Stimulated activated CD4-positive, alpha-beta T cell treated with anti-CD3 and anti-CD28 coated beads, TNF-alpha, amount 100 ng/mL, for 1 hour (primary cell): ENCODE measurements around the gene BRD3OS.
A peak's percentile ranks its signal among the peaks of the same experiment; 100 is the strongest.

Source experiments
- DNase-seq, 3 donors: peaks; one replicate each; pipeline ENCODE4 v3.0.0-alpha.2; 2020; ENCODE audit warnings: low read depth in 3 of 3, low spot score in 1 of 3

Gene BRD3OS

DNA sequence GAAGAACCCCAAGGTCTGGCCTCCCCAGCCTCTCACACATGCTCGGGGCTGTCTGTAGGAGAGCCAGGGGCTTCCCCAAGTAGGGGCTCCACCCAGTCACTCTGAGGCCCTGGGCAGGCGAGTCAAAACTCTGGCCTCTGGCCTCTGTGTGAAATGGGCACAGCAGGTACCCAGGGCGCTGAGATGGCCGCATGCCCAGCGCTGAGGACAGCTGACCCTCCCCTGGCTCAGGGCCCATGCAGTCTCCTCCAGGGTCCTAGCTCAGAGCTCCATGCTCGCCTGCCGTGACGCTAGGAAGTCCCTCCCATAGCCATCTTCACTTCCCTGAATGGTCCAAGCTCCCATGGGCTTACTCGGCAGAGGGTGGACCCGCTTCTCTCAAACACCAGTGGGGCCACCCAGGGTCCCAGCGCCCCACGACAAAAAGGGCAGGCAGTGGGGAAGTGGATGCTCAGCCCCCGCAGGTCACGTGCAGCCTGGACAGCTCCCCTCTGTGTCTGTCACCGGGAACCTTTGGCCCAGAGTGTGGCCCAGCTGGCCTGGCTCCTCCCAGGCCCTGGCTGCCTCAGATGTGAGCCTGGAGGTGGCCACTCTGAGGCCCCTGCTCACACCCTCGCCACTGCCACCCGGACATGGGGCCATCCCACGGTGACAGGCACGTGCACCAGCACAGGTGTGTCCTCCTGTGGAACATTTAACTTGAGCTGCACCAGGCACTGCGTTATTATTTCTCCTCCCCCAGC is 21.0 kb upstream of the BRD3OS start:
- DNase-seq: no peak

DNA sequence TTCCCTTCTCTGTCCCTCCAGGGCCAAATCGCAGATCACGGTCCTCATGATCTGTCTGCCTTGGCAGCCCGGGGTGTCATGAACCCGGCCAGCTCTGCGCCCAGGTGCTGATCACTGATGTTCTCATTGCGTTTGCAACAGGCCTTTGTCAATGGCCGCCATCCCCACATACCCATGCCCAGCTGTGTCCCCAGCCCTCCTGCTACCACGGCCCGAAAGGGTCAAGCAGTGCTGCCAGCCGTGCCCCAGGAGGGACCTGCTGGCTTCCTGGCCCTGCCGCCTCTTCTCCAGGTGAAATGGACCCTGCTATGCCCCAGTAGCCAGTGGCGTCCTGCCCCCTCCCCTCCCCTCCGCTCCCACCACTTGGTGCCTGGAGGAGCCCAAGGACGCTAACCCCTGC is 20.4 kb upstream of the BRD3OS start:
- no peak for DNase-seq

- no peak for DNase-seq
Observed at GRCh38 chr9:134005381-134005780, 19.9 kb upstream of the BRD3OS start.

GRCh38 chr9:134007150-134007549 is 18.1 kb upstream of the BRD3OS start:
- DNase-seq: no peak

GRCh38 chr9:134007571-134007970 is 17.7 kb upstream of the BRD3OS start:
- DNase-seq: no peak

DNA sequence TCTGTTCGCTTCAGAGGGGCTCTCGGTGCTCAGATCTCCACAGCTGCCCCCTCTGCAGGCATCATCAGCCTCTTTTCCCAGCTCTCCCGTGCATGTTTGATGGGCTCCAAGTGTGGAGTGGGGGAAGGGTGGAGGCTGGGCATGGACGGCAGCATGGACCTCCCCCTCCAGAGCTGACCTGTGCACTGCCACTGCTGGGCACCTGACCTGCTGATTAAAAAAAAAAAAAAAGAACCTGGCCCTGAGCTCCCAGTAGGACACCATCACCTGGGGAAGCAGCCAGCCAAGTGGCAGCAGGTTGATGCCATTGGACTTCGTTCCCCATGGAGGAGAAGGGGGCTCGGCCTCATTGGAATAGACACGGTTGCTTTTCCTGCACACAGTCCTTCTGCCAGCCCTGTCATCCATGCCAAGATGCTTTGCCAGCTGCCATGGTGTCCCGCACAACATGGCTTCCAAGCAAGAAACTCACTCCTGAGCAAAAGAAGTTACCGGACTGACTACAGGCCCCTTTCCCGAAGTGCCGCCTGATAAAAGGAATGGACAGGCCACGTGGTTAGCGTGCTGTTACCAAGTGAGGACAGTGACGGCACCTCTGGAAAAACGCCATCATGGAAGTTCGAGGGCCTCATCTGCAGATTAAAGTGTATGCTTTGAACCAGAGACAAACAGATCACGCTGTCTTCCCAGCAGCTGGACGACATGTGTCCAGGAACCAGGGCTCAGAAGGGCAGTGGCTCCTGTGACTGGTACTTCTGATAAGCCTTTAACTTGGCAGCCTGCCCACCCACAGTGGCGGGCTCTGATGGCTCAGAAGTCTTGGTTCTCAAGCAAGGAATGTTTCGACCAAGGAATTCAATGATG is 14.7 kb upstream of the BRD3OS start:
- no peak for DNase-seq

DNA sequence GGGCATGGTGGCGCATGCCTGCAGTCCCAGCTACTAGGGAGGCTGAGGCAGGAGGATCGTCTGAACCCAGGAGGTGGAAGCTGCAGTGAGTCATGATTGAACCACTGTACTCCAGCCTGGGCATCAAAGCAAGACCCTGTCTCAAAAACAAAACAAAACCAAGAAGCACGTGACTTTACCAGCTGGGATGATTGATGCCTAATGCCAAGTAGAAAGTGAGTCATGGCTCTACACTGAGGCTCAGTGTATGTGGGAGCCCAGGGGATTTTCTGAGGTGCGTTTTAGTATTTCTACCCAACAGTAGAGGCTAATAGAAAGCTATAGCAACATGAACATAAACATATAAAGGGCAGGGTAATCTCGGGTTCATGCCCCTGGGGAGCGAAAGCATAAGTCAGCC is 13.9 kb upstream of the BRD3OS start:
- DNase-seq: no peak

- no peak for DNase-seq
Observed at GRCh38 chr9:134014946-134015345, 10.3 kb upstream of the BRD3OS start.

GRCh38 chr9:134024214-134024792 is 978 bp upstream of the BRD3OS start:
- DNase-seq: no peak

DNA sequence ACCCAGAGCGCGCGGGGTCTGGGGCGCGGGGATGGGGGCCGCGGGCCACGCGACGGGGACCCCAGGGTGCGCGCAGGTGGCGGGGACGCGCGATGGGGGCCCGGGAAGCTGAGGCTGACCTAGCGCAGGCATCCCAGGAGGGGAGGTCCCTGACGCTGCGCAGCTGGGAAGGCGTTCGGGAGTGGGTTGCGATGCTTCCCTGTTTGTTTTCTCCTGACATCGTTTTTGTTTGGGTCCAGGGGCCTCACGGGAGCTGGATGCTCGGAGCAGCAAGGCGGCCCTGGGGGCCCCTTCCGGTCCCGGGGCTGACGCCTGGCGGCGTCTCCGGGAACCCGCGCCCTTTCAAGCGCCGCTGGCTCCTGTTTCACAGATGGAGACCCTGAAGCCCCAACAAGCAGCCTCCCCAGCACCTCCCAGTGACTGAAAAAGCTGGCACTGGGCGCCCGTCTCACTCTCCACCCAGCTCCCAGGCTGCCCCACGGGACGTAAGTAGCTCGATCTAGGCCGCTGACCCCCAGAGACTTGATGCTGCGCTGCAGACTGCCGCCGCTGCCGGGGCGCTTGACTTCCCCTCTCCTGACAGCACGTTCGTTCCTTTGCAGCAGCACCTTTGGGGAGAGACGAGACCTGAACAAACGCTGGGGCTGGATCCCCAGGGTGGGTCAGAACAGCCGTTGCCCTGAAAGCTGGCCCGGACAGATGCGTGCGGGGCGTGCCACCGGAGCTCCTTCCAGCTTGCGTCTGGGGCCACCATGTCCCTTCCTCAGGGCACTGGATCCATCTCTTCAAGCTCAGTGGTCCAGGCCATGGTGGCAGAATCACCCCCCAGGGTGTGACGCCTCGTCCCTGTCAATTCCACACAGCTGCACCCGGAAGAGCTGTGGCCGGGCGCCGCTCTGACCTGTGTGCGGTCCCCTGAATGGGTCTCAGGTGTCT is 593 bp downstream of the BRD3OS start:
- peak in 2 of 3 donors; percentile 12 to 28 for DNase-seq

- DNase-seq: no peak
Observed at GRCh38 chr9:134026581-134026980, 1.3 kb downstream of the BRD3OS start.

DNA sequence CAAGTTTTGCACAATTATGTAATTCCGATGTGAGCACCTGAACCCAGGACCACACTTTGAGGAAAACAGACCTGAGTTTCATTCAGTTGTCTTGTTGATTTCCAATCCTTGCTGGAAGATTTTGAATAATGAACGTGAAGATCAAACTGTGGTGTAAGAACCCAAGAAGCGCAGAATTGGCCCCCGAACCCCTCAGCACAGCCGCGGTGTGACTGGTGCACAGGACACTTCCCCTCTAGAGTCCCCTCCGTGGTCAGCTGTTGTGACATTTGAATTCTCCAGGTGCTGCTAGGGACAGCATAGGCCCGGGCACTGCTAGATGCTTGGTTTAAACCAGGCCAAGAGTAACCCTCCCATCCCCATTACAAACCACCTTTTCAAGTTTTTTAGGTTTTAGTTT is 1.7 kb downstream of the BRD3OS start:
- DNase-seq: no peak

GRCh38 chr9:134027561-134027960 is 2.3 kb downstream of the BRD3OS start:
- DNase-seq: no peak

GRCh38 chr9:134028076-134028475 is 2.8 kb downstream of the BRD3OS start:
- DNase-seq: no peak

DNA sequence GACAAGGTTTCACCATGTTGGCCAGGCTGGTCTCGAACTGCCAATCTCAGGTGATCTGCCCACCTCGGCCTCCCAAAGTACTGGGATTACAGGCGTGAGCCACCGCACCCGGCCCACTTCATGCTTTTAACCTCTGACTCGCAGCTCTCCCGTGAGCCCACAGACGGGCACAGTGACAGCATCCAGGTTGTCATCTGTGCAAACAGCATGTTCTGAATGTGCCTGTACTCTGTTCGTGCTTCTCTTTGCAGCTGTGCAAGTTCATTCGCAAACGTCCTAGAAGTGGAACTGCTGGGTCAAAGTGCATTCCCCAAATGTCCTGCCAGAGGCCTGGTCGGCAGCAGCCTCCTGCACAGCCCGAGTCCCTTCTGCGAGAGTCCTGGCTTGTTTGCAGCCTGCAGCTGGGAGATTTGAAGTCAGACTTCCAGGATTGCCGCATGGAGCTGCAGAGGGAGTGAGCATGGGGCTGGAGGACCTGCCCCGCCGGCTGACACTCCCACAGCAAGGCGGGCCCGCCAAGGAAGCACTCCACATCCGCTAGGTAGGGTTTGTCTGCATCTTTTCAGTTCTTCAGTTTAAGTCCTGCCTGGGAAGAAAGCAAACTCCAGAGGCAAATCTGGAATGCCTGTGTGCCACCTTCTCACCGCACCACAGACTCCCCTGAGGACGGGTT is 3.4 kb downstream of the BRD3OS start:
- no peak for DNase-seq

DNA sequence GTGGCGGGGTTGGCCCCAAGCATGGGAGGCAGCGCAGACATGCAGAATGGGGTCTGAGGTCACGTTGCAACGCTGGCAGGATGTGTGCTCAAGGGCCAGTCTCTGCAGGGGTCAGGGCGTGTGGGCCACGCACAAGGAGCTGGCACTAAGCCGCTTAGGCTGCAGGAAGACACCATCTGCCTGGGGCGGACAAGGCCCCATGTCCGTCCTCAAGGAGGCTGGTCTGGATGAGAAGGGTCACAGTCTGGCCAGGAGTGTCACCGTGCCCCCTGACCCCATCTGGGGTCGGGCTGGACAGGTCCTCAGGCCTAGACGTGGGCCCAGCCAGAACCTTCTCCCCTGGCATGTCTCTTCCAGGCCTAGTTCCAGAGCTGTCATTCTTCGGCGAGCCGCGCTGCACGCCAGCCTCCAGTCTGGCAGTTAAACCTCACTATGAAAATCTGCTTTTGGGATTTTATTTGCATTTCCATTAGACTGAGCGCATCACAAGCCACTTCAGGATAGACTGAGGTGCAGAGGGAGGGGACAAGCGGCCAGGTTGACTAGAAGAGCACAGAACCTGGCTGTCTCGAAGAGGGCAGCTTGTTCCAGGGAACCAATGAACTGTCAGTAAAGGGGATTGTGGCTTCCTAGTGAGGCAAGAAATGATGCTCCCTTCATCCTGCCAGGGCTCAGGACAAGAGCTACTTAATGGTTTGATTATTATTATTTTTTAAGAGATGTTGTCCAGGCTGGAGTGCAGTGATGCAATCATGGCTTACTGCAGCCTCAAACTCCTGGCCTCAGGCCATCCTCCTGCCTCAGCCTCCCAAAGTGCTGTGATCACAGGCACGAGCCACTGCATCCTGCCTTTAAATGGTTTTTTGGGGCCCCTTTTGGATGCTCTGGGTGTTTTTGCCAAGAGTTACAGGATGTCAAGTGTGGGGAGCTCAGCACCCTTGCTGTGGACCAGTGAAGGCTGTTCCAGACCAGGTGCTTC is 4.3 kb downstream of the BRD3OS start:
- DNase-seq: no peak

GRCh38 chr9:134030821-134031470 is 5.7 kb downstream of the BRD3OS start:
- no peak for DNase-seq

DNA sequence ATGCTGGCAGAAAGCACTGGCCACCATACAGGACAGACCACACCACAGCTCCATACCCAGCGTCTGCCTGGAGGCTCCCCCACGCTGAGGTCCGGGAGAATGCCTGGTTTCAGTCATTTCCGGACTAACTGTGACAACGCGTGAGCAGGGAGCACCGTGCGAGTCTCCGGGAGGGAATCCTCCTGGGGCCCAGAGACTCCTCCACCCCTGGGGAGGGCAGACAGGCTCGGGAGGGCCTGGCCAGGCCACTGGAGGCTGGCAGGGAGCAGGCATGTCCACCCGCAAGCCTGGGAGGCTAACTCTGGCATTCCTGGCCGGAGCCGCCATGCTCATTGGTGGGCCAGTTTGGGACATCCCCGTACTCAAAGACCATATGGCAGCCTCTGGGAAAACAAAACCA is 6.5 kb downstream of the BRD3OS start:
- no peak for DNase-seq
